Measurements from ENCODE around the gene UPF2.
A peak's percentile ranks its signal among the peaks of the same experiment; 100 is the strongest.

UPF2 gene

DNA sequence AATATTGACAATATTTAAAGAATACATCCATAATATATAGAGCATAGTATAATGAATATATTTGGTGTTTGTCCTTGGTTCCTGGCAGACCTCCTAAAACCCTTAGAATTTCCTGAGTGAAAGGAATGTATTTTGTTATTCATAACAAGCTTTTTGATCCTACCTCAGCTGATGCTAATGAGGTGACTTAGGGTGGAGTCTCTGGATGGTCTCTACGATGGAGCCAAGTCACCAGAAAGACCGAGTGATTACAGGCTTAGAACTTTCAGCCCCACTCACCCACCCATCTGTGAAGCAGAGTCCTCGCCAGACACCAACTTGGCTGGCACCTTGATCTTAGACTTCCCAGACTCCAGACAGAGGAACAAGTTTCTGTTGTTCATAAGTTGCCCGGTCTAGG, 35.9 kb downstream of the UPF2 start:
- Histone ChIP-seq H2AFZ (ENCODE audit: low read depth, low read length) (no peak overlapping the region), H3K4me1 (ENCODE audit: low read length) (no peaks in the 10 kb centered on the region), H3K9me3 (ENCODE audit: insufficient read depth, low read length) (peaks cover 10% of the 10 kb centered on the region; the same call in 1 of the 2 replicates), H3K36me3 (replicated peaks; ENCODE audit: low read depth, low read length) (peaks cover 44% of the 10 kb centered on the region), H3K4me2 (ENCODE audit: low read length) (no peak overlapping the region), H3K4me3 (ENCODE audit: low read length) (no peak overlapping the region), H4K20me1 (ENCODE audit: insufficient read depth, low read length) (no peaks in the 10 kb centered on the region), H3K9ac (ENCODE audit: low read length) (no peak overlapping the region), H3K79me2 (ENCODE audit: low read length) (peaks cover 14% of the 10 kb centered on the region), H3K27ac (ENCODE audit: low read length) (no peak overlapping the region), H3K27me3 (ENCODE audit: low read depth, low read length) (no peaks in the 10 kb centered on the region)
- TF ChIP-seq, protein P1, sequence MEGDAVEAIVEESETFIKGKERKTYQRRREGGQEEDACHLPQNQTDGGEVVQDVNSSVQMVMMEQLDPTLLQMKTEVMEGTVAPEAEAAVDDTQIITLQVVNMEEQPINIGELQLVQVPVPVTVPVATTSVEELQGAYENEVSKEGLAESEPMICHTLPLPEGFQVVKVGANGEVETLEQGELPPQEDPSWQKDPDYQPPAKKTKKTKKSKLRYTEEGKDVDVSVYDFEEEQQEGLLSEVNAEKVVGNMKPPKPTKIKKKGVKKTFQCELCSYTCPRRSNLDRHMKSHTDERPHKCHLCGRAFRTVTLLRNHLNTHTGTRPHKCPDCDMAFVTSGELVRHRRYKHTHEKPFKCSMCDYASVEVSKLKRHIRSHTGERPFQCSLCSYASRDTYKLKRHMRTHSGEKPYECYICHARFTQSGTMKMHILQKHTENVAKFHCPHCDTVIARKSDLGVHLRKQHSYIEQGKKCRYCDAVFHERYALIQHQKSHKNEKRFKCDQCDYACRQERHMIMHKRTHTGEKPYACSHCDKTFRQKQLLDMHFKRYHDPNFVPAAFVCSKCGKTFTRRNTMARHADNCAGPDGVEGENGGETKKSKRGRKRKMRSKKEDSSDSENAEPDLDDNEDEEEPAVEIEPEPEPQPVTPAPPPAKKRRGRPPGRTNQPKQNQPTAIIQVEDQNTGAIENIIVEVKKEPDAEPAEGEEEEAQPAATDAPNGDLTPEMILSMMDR (IDR thresholded peaks at IDR 0.05; ENCODE audit: low read depth, low read length): no peak
- TF ChIP-seq EZH2phosphoT487 (IDR thresholded peaks at IDR 0.05; ENCODE audit: low read depth): no peak

DNA sequence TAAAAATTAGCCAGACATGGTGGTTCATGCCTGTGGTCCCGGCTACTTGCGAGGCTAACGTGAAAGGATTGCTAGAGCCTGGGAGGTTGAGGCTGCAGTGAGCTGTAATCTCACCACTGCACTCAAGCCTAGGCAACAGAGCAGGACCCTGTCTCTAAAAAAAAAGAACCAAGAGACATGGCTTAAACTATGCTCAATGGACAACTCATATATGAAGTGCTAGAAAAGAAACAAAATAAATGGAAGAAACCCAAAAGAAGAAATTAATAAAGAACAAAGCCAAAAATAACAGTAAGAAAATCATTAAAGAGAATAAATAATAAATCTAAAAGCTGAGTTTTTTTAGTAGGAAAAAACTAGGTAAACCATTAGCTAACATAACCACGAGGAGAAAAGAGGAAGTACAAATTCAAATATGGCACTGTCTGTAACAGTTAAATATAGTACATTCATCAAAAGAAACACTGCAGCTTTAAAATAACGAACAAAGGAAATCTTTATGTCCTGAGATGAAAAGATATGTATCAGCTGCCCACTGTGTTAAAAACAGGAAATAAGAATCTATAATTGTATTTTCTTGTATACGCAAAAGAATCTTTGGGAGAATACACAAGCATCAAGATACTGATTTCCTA, 48.7 kb downstream of the UPF2 start:
- no peaks in the 10 kb centered on the region for H3K27me3 ChIP-seq (ENCODE audit: low read depth, low read length)
- peaks cover 22% of the 10 kb centered on the region for H3K4me1 ChIP-seq (ENCODE audit: low read length)
- no peak overlapping the region for H3K4me3 ChIP-seq (ENCODE audit: low read length)
- no peak overlapping the region for H2AFZ ChIP-seq (ENCODE audit: low read depth, low read length)
- peak overlapping the region; percentile 19; the same call in 1 of the 2 replicates for H3K9ac ChIP-seq (ENCODE audit: low read length)
- peak overlapping the region; percentile 53 for H3K4me2 ChIP-seq (ENCODE audit: low read length)
- H3K27ac ChIP-seq (ENCODE audit: low read length): peak overlapping the region; percentile 73
- peaks cover 20% of the 10 kb centered on the region for H3K36me3 ChIP-seq (replicated peaks; ENCODE audit: low read depth, low read length)
- H3K9me3 ChIP-seq (ENCODE audit: insufficient read depth, low read length): no peaks in the 10 kb centered on the region
- no peaks in the 10 kb centered on the region; the same call in 1 of the 2 replicates for H3K79me2 ChIP-seq (ENCODE audit: low read length)
- TF ChIP-seq, protein P1 (IDR thresholded peaks at IDR 0.05; ENCODE audit: low read depth, low read length): no peak
- TF ChIP-seq EZH2phosphoT487 (IDR thresholded peaks at IDR 0.05; ENCODE audit: low read depth): no peak
- no peaks in the 10 kb centered on the region for H4K20me1 ChIP-seq (ENCODE audit: insufficient read depth, low read length)

DNA sequence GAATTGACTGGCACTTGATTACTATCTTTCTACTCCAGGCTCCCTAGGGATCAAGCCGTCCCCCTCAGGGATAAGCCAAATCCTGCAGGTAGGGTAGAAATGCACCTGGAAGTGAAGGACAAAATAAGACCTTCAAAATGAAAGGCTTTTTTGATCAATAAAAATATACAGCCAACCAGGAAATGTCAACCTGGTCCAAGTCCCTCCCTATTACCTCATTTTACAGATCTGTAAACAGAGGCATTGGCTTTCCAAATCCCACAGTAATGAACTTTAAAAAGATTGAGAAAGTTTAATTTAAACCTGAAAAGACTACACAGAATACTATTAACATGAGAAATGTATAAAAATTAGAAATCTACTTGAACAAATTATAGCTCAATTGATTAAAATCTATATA, 53.7 kb downstream of the UPF2 start:
- H3K27me3 ChIP-seq (ENCODE audit: low read depth, low read length): no peaks in the 10 kb centered on the region
- H3K27ac ChIP-seq (ENCODE audit: low read length): no peak overlapping the region
- peaks cover 14% of the 10 kb centered on the region for H3K36me3 ChIP-seq (replicated peaks; ENCODE audit: low read depth, low read length)

DNA sequence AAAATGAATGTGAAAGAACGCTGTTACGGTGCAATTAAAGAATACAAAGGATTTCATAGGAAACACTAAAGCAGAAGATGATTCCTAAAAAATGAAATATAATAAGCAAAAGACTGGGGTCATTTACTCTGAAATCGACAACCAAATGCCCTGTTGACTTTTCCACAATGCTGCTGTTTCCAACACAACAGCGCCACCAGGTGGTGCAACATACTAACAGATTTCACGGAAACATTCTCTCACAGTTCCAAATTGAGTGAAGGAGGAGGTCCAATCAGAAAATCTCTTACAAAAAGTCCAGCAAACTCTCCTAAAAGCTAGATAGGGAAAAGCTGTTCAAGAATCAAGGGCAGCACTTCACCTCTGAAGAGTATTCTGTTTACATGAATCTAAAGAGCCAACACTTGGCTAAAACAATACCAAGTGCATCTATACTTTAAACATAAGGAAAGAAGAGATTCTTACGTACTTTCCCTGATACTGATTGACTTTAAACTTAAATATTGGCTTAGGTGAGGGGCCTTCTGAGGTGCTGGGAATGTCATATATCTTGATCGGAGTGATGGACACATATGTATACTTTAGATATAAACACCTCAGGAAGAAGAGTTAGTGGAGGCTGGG, 55.9 kb downstream of the UPF2 start:
- H3K4me3 ChIP-seq (ENCODE audit: low read length): no peak overlapping the region
- H3K4me2 ChIP-seq (ENCODE audit: low read length): no peak overlapping the region
- no peaks in the 10 kb centered on the region for H4K20me1 ChIP-seq (ENCODE audit: insufficient read depth, low read length)
- H2AFZ ChIP-seq (ENCODE audit: low read depth, low read length): no peak overlapping the region
- TF ChIP-seq EZH2phosphoT487 (IDR thresholded peaks at IDR 0.05; ENCODE audit: low read depth): no peak
- TF ChIP-seq, protein P1 (IDR thresholded peaks at IDR 0.05; ENCODE audit: low read depth, low read length): peak; percentile 82
- no peak overlapping the region for H3K27ac ChIP-seq (ENCODE audit: low read length)
- H3K4me1 ChIP-seq (ENCODE audit: low read length): peaks cover 7% of the 10 kb centered on the region; the same call in 1 of the 2 replicates
- H3K27me3 ChIP-seq (ENCODE audit: low read depth, low read length): no peaks in the 10 kb centered on the region
- H3K9me3 ChIP-seq (ENCODE audit: insufficient read depth, low read length): no peaks in the 10 kb centered on the region
- no peaks in the 10 kb centered on the region; the same call in 1 of the 2 replicates for H3K79me2 ChIP-seq (ENCODE audit: low read length)
- no peak overlapping the region for H3K9ac ChIP-seq (ENCODE audit: low read length)
- H3K36me3 ChIP-seq (replicated peaks; ENCODE audit: low read depth, low read length): peaks cover 9% of the 10 kb centered on the region

More for the DNA sequence above, 53.7 kb downstream of the UPF2 start:
- H3K4me3 ChIP-seq (ENCODE audit: low read length): no peak overlapping the region
- H3K4me2 ChIP-seq (ENCODE audit: low read length): no peak overlapping the region
- H2AFZ ChIP-seq (ENCODE audit: low read depth, low read length): no peak overlapping the region
- no peaks in the 10 kb centered on the region for H4K20me1 ChIP-seq (ENCODE audit: insufficient read depth, low read length)
- peaks cover 16% of the 10 kb centered on the region for H3K4me1 ChIP-seq (ENCODE audit: low read length)
- no peak for TF ChIP-seq EZH2phosphoT487 (IDR thresholded peaks at IDR 0.05; ENCODE audit: low read depth)
- TF ChIP-seq, protein P1 (IDR thresholded peaks at IDR 0.05; ENCODE audit: low read depth, low read length): no peak
- no peak overlapping the region for H3K9ac ChIP-seq (ENCODE audit: low read length)
- no peaks in the 10 kb centered on the region for H3K9me3 ChIP-seq (ENCODE audit: insufficient read depth, low read length)
- no peaks in the 10 kb centered on the region; the same call in 1 of the 2 replicates for H3K79me2 ChIP-seq (ENCODE audit: low read length)

Measured in OCI-LY3 (cell line).